Skeletal muscle satellite cell (primary cell): ENCODE data around the gene TAF3.

Source experiments
- H3K27me3 ChIP-seq: 2 replicates; pipeline ENCODE4 v1.7.0; 2013; ENCODE audit warnings: low read length; ENCODE audit not compliant: control insufficient read depth, insufficient read depth
- H3K36me3 ChIP-seq: 2 replicates; pipeline ENCODE4 v1.7.0; 2013; ENCODE audit warnings: mild to moderate bottlenecking, control low read depth, low read length; ENCODE audit not compliant: insufficient read depth
- H3K4me1 ChIP-seq: 2 replicates; pipeline ENCODE4 v1.7.0; 2013; ENCODE audit warnings: low read length; ENCODE audit not compliant: control insufficient read depth, insufficient read depth
- H3K4me2 ChIP-seq: 2 replicates; pipeline ENCODE4 v1.7.0; 2013; ENCODE audit warnings: mild to moderate bottlenecking, low read length
- H3K4me3 ChIP-seq: 2 replicates; pipeline ENCODE4 v1.7.0; 2013; ENCODE audit warnings: low read length
- H3K9ac ChIP-seq: 2 replicates; pipeline ENCODE4 v1.7.0; 2013; ENCODE audit warnings: mild to moderate bottlenecking, low read depth, low read length, moderate library complexity
- H3K9me3 ChIP-seq: replicated peaks from 2 replicates; pipeline ENCODE4 v1.7.0; 2013; ENCODE audit warnings: mild to moderate bottlenecking, control low read depth, low read length

TAF3 gene

DNA sequence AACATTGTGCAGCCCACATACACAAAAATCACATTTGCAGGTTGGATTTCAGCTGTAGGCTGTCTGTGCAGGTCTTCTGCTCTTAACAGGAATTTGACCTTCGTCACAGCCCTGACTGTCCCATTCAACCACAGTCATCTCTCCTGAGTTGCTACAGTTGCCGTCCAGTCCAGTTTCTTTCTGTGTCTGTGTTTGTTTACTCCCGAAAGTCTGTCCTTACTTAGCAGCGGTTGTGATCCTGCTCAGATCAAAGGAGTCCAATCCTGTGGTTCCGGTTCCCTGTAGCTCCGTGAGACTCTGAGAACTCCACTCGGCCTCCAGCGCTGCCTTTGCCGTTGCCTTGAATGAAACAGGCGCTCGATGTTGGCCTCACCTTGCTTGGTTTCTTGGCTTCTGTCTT is 124.6 kb downstream of the TAF3 start:
- no peaks in the 10 kb centered on the region for H3K36me3 ChIP-seq
- peaks cover 31% of the 10 kb centered on the region for H3K4me1 ChIP-seq
- no peaks in the 10 kb centered on the region for H3K27me3 ChIP-seq
- H3K9me3 ChIP-seq = no peaks in the 10 kb centered on the region
- no peak overlapping the region for H3K9ac ChIP-seq
- H3K4me3 ChIP-seq = no peak overlapping the region
- H3K4me2 ChIP-seq = no peak overlapping the region

GRCh38 chr10:7944215-7944480 is 125.8 kb downstream of the TAF3 start:
- Histone ChIP-seq H3K4me3 (no peak overlapping the region), H3K4me1 (peaks cover 43% of the 10 kb centered on the region), H3K4me2 (peak overlapping the region; percentile 43), H3K36me3 (no peaks in the 10 kb centered on the region), H3K27me3 (no peaks in the 10 kb centered on the region), H3K9me3 (no peaks in the 10 kb centered on the region), H3K9ac (no peak overlapping the region)

GRCh38 chr10:7944537-7944936 is 126.2 kb downstream of the TAF3 start:
- Histone ChIP-seq H3K27me3 (no peaks in the 10 kb centered on the region), H3K4me3 (no peak overlapping the region), H3K9ac (no peak overlapping the region), H3K4me1 (peaks cover 47% of the 10 kb centered on the region), H3K4me2 (no peak overlapping the region), H3K9me3 (no peaks in the 10 kb centered on the region), H3K36me3 (no peaks in the 10 kb centered on the region)

- no peak overlapping the region for H3K9ac ChIP-seq
- no peaks in the 10 kb centered on the region for H3K9me3 ChIP-seq
- H3K4me3 ChIP-seq = no peak overlapping the region
- no peaks in the 10 kb centered on the region for H3K36me3 ChIP-seq
- H3K4me1 ChIP-seq = peaks cover 49% of the 10 kb centered on the region
- H3K4me2 ChIP-seq = no peak overlapping the region
- H3K27me3 ChIP-seq = no peaks in the 10 kb centered on the region
Observed at GRCh38 chr10:7945034-7945433, 126.7 kb downstream of the TAF3 start.

DNA sequence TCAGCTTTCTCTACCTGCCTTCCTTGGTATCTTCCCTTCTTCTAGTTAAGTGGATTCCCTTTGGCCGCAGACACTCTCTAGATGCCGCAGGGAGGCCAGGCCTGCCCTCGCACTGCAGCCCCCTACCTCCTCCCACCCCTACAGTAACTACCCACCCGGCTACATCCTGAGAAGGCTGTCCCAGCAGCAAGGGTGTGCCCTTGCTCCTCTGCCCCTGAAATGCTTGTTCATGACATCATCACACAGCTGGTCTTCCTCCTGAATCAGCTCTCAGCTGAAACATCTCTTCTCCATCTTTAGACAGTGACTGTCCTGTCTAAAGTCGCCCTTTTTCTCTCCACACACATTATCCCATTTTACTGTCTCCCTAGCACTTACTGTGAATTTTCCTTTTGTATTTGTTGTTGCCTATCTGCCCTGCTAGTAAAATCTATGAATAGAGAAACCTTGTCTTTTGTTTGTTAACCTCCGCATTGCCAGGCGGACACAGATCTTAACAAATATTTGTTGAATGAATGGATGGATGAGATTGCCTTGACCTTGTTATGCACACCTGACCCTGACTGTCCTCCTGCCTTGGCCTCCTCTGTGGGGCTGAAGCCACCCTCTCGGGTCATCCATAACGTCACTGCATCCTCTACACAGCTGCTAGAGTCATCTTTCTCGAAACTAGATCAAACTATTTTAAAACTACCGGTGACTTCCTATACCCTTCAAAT is 127.3 kb downstream of the TAF3 start:
- Histone ChIP-seq H3K27me3 (no peaks in the 10 kb centered on the region), H3K4me1 (peaks cover 49% of the 10 kb centered on the region), H3K4me2 (no peak overlapping the region), H3K4me3 (no peak overlapping the region), H3K9ac (no peak overlapping the region), H3K9me3 (no peaks in the 10 kb centered on the region), H3K36me3 (no peaks in the 10 kb centered on the region)

GRCh38 chr10:7948371-7949000 is 130.2 kb downstream of the TAF3 start:
- H3K36me3 ChIP-seq = no peaks in the 10 kb centered on the region
- H3K4me2 ChIP-seq = peak overlapping the region; percentile 43
- H3K9me3 ChIP-seq = no peaks in the 10 kb centered on the region
- H3K27me3 ChIP-seq = no peaks in the 10 kb centered on the region
- H3K4me3 ChIP-seq = no peak overlapping the region
- H3K9ac ChIP-seq = peak overlapping the region; percentile 4
- peaks cover 53% of the 10 kb centered on the region for H3K4me1 ChIP-seq

DNA sequence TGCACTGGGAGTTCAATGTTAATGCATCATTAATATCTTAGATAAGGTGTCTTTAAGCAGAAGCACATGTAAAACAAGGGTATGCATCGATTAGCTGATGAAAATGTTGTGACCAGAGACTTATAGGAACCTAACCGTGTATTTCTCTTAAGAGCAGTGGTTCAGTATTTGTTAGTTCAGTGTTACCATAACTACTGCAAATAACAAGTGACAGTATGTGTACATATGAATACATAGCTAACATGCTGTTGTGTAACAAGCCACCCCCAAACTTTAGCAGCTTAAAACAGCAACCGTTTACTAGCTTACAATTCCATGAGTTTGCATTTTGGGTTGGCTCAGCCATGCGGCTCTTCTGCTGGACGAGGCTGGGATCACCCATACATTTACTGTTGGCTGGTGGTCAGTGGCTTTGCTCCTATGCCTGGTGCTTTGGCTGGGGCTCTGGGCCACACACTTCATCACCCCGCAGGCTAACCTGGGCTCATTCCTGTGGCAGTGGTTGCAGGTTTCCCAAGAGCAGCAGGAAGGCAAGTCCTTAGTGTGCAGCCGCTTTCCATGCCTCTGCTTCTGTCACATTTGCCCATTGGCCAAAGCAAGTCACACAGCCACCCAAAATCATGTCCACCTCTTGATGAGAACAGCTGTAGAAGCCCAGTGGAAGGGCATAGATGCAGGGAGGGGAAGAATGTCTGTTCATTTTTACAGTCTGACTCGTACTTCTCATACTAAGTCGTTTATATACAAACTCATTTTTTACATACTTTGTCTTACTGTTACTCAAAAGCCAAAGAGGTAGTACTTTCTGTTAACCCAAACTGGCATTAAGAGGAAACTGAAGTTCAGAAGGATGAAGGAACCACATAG is 132.9 kb downstream of the TAF3 start:
- no peak overlapping the region for H3K4me3 ChIP-seq
- peaks cover 40% of the 10 kb centered on the region for H3K4me1 ChIP-seq
- no peak overlapping the region for H3K9ac ChIP-seq
- H3K9me3 ChIP-seq = no peaks in the 10 kb centered on the region
- no peaks in the 10 kb centered on the region for H3K36me3 ChIP-seq
- H3K4me2 ChIP-seq = peak overlapping the region; percentile 49
- no peaks in the 10 kb centered on the region for H3K27me3 ChIP-seq

DNA sequence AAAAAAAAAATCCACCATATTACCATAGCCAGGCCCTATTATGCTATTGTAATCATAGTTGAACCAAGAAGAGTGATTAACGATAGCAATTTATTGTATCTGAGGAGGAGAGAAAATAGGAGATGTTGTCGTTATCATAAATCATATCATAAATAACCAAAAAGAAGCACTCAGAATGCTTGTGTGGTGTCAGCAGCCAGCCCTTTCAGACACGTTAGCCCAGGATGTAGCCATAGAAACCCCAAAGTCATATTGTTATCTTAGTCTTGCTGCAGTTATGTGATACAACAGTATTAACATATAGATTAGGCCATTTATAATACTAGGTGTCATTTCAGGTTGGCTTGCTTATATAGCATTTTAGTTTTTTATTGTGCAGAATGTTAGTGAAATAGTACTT is 134.0 kb downstream of the TAF3 start:
- H3K36me3 ChIP-seq = no peaks in the 10 kb centered on the region
- no peak overlapping the region for H3K4me2 ChIP-seq
- no peaks in the 10 kb centered on the region for H3K27me3 ChIP-seq
- H3K4me3 ChIP-seq = no peak overlapping the region
- no peaks in the 10 kb centered on the region for H3K9me3 ChIP-seq
- no peak overlapping the region for H3K9ac ChIP-seq
- peaks cover 50% of the 10 kb centered on the region for H3K4me1 ChIP-seq

- H3K9me3 ChIP-seq = no peaks in the 10 kb centered on the region
- H3K9ac ChIP-seq = no peak overlapping the region
- no peak overlapping the region for H3K4me2 ChIP-seq
- H3K36me3 ChIP-seq = no peaks in the 10 kb centered on the region
- peaks cover 39% of the 10 kb centered on the region for H3K4me1 ChIP-seq
- no peak overlapping the region for H3K4me3 ChIP-seq
- no peaks in the 10 kb centered on the region for H3K27me3 ChIP-seq
Observed at GRCh38 chr10:7953447-7953846, 135.1 kb downstream of the TAF3 start.

DNA sequence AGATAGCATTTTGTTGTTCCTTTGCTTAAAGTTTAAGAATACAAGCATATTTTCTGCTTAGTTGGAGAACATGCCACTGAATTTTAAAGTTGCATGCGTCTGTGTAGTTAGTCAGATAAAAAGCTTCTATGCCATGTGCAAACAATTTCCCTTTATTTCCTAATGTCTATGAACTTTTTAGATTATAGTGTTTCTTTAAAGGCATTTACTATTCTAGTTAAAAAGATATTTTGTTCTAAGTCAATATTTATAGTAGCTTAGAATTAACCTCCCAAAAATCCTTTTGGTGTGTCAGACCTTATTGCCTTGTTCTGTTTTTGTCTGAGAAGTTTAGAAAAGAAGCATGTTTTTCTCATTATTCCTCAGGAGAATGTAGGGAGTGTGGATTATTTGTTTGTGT is 137.1 kb downstream of the TAF3 start:
- no peak overlapping the region for H3K9ac ChIP-seq
- no peak overlapping the region for H3K4me2 ChIP-seq
- H3K4me1 ChIP-seq = peaks cover 28% of the 10 kb centered on the region
- no peaks in the 10 kb centered on the region for H3K9me3 ChIP-seq
- H3K36me3 ChIP-seq = no peaks in the 10 kb centered on the region
- H3K27me3 ChIP-seq = no peaks in the 10 kb centered on the region
- H3K4me3 ChIP-seq = no peak overlapping the region

- Histone ChIP-seq H3K4me1 (peaks cover 23% of the 10 kb centered on the region), H3K4me3 (no peak overlapping the region), H3K9ac (no peak overlapping the region), H3K4me2 (no peak overlapping the region), H3K27me3 (no peaks in the 10 kb centered on the region), H3K36me3 (no peaks in the 10 kb centered on the region), H3K9me3 (no peaks in the 10 kb centered on the region)
Observed at GRCh38 chr10:7956508-7956907, 138.2 kb downstream of the TAF3 start.
